HG03460 (cell line): Measurements from ENCODE around the gene TMEM72.

Source experiments
- ATAC-seq: cut with Tn5 transposase; IDR thresholded peaks from one replicate; pipeline ENCODE4 v1.9.1; 2021; ENCODE audit not compliant: unreplicated experiment

TMEM72 gene

GRCh38 chr10:44916429-44916828 is 5.3 kb downstream of the TMEM72 start:
- no peak for ATAC-seq

- ATAC-seq, result no peak
Measured at GRCh38 chr10:44917848-44918247, 6.7 kb downstream of the TMEM72 start.

- ATAC-seq, result no peak
Measured at GRCh38 chr10:44920252-44920651, 9.1 kb downstream of the TMEM72 start.

DNA sequence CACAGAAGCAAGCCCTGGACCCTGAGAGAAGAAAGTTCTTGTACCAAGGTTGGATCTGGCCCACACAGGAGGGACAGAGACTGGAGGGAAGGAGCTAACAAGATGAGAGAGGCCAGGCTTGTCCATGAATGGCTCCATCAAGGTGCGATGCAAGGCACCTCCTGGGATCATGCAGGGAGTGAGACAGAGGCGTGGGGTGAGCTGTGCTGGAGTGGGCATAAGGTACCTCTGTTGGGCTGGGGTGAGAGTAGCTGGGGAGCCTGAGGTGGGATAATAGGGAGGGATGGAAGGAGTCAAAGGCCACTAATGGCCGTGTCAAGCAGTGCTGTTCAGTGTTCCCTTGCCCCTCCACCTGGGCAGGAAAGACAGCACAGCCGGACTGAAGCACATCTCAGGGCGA is 9.9 kb downstream of the TMEM72 start:
- no peak for ATAC-seq

GRCh38 chr10:44921506-44921905 is 10.4 kb downstream of the TMEM72 start:
- ATAC-seq, result no peak

GRCh38 chr10:44922021-44922420 is 10.9 kb downstream of the TMEM72 start:
- ATAC-seq, result no peak

- ATAC-seq, result no peak
Measured at GRCh38 chr10:44922796-44923545, 11.8 kb downstream of the TMEM72 start.

- ATAC-seq, result no peak
Measured at GRCh38 chr10:44923611-44924010, 12.5 kb downstream of the TMEM72 start.

DNA sequence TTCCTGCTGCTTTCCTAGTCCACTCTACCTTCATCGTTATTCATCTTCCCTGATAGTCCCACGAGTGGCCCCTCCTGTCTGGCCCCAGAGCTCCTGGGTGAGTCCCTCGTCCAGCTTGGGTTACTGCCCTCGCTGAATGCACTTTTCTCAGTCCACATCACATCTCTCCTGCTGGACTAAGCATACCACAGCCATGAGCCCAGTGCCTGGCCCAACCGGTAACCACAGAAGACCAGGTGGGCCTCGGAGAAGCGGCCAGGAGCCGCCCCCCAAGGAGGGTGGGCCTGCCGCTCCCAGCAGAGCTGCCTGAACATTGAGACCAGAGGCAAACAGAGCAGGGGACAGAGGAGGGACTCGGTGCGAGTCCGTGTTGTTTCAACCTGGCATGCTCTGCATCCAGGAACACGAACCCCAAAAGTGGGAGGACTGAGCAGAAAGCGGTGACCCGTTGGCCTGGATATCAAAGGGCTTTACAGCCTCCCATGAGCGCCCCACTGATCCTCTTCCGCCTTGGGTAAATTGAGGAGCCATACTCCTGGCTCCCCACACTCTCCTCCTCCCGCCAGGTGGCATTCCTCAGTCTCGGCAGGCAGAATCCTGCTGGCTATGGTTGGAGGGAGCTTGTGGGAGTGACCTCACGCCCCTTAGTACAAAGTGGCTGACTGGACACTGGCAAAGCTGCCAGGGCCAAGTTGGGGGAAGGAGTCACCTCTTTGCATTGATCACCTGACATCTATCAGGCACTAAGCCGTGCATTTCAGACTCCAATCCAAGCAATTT is 13.3 kb downstream of the TMEM72 start:
- ATAC-seq, result no peak

DNA sequence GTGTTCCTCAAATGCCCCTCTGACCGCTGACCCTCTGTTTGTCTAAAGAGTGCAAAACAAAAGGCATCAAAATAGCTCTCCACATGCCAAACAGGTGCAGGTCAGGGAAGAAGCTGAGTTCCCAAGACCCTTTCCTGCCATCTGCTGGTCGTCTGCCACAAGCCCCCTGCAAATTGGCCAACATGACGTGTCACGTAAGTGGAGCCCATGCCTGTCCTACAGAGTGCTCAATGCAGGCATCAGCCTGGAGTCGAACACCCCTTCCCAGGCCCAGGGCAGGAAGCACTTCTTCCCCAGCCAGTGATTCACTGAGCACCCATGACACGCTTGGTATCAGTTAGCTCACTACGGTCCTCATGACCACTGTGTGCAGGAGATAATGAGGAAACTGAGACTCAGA is 14.1 kb downstream of the TMEM72 start:
- ATAC-seq, result no peak

- no peak for ATAC-seq
Measured at GRCh38 chr10:44925811-44926750, 14.9 kb downstream of the TMEM72 start.

- ATAC-seq, result no peak
Measured at GRCh38 chr10:44926751-44927351, 15.7 kb downstream of the TMEM72 start.

GRCh38 chr10:44927352-44927751 is 16.2 kb downstream of the TMEM72 start:
- no peak for ATAC-seq

- ATAC-seq, result no peak
Measured at GRCh38 chr10:44928462-44928861, 17.3 kb downstream of the TMEM72 start.

DNA sequence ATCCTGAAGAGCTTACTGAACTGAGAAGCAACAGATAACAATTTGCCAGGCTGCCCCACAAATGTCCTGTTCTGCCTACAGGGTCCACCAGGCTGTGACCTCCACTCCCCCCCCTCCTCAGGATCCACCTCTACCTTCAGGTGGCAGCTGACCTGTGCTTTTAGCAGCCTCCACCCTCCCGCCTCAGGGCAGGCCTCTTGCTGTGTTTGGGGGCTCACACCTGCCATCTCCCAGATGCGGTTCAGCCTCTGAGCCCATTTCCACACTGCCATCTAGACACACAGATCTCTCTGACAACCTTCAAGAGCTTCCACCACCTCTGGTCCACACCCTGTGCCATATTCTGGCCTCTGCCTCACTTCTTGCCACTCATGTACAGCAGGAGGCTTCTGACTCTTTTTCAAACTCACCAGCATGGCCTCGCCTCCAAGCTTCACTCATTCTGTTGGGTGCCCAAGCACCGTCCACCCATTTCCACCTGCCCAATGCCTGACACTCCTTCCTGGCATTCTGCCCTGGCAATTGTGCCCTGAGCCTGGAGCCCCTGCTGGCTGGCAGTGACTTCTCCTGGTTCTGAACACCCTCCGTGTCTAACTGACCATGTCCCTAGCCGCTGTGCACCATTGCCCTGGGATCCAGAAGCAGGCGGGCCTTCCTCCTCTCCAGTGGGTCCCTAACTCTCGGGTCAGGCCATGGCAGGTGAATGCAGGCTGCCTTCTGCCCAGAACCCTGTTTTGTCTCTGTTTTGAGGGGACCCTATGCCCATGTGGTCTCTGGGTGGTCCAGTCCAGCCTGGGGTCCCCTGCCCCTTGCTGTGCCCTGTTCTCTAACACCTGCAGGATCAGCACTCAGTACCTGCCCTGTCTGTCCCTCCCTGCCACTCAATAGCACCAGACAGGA is 18.5 kb downstream of the TMEM72 start:
- no peak for ATAC-seq

DNA sequence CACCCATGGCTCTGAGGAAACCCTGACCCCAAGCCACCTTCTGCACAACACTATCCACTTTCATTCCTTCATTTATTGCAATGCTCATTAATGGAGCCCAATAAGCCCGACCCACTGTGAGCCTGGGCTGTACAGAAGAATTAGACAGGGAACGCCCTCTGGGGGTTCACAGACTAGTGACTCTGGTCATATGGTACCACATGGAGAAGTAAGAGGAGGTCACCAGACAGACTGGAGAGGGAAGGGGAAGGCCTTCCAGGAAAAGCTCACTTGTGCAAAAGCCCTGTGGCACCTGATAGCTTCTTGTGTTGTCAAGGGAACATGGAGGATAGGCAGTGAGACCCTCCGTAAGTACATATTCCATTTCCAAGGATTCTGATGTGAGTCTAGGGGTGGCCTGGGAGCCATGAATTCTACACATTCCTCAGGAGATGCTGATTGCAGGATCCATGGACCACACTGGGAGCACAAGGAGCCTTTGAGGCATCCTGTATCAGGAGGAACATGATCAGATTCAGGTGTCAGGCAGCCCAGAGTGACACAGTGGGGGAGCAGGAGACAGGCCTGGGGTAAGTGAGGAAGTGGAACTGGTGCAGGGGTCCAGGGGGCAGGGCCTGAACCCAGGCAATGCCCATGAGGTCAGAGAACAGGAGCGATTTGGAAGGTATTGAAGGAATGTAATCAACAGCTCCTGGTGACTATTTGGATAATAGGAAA is 19.9 kb downstream of the TMEM72 start:
- ATAC-seq, result no peak

- ATAC-seq, result no peak
Measured at GRCh38 chr10:44931621-44932516, 20.7 kb downstream of the TMEM72 start.
